Fibroblast of peridontal ligament (primary cell): ENCODE data around the gene ACD.
A peak's percentile ranks its signal among the peaks of the same experiment; 100 is the strongest.

ENCODE experiments used
- DNase-seq: peaks from one replicate; pipeline ENCODE4 v3.0.0-alpha.2; 2010; ENCODE audit errors: extremely low read depth

The ACD gene

DNA sequence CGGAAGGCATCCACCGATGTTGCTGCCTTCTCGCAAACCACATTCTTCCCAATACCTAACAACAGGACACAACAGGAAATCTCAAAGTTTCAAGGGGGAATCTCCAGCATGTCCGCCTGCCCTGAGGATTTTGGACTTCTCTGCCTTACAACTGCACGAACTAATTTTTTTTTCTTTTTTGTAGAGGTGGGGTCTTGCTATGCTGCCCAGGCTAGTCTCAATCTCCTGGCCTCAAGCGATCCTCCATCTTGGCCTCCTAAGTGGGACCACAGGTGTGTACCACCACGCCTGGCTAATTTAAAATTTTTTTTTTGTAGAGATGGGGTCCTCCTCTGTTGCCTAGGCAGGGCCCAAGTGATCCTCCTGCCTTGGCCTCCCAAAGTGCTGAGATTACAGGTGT, 15.9 kb upstream of the ACD start:
- no peak for DNase-seq

DNA sequence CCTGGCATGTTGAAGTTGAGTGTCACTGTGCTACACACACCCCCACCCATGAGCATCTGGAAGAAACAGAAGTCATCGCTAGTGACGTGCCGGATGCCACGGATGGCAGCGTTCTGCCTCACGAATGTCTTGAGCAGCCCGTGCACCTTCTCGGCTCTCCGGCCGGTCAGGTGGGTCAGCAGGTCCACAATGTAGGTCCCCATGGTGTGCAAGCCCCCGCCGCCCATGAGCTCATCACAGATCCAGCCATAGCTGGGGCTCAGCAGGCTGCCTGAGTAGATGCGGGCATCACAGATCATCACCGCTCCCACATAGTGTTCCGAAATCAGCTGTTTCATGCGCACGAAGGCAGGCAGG, 15.5 kb upstream of the ACD start:
- DNase-seq: no peak

DNA sequence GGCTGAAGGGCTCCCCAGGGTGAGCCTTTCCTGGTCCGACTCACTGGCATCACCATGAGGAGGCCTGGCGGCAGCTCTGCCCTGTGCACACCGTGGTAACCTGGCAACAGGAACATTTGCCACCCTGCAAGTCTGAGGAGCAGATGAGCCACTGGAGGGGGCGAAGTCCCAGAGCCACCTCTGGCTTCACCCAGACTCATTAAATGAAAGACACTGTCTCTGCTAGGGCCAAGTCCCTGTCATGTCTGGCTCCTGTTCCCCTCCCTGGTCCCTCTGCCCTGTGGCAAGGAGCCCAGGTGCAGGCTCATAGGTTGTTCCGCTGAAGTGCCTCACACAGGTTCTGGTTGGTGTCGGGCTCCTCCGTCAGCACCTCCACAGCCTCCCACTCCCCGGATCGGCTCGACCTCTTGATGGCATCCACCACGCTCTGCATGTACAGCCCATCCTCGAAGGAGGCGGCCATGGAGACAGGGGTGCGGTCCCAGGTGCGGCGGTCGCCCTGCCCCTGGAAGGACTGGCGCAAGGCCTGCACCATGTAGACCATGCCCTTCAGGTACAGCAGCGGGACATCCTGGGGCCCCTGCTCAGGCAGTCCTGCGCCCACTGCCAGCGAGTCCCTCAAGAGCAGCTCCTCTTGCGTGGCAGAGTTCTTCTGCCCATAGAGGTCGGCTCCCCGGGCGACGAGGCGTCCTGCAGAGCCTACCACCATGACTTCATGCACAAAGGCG, 15.0 kb upstream of the ACD start:
- no peak for DNase-seq

DNA sequence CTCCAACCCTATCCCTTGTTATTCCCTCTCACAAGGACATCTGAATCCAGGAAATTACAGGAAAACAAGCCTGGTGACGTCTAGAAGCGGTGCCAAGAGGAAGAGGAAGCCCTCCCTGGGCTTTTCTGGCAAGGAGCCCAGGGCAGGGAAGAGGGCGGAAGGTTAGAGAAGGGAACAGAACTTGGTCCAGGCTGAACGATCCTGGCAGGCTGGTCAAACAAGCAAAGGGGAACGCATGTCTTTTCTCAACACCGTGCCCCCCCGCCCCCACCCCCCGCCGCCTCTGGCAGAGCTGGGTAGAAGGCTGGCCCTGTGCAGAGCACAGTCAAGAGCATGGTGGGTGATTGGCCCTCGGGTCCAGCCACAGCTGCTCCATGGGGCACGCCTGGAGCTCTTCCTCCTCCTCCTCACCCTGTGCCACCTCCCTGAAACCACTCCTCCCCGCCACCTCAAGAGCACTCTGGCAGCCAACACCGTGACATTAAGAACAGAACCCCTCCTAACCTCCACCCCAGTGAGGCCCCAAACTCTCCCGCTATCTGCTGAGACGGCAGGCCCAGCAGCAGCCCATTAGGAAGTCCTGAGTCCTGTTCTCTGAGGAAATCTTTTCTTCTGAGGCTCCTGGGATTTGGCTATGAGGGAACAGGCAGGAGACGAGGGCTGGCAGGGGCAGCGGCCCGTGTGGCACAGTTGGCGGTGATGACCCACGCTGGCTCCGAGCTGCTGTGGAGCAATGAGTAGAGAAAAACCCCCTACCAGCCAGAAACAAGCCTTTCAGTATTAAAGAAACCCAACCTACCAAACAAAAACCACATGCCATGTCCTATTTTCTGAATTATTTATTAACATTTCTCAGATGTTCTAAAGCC, 13.9 kb upstream of the ACD start:
- no peak for DNase-seq

DNA sequence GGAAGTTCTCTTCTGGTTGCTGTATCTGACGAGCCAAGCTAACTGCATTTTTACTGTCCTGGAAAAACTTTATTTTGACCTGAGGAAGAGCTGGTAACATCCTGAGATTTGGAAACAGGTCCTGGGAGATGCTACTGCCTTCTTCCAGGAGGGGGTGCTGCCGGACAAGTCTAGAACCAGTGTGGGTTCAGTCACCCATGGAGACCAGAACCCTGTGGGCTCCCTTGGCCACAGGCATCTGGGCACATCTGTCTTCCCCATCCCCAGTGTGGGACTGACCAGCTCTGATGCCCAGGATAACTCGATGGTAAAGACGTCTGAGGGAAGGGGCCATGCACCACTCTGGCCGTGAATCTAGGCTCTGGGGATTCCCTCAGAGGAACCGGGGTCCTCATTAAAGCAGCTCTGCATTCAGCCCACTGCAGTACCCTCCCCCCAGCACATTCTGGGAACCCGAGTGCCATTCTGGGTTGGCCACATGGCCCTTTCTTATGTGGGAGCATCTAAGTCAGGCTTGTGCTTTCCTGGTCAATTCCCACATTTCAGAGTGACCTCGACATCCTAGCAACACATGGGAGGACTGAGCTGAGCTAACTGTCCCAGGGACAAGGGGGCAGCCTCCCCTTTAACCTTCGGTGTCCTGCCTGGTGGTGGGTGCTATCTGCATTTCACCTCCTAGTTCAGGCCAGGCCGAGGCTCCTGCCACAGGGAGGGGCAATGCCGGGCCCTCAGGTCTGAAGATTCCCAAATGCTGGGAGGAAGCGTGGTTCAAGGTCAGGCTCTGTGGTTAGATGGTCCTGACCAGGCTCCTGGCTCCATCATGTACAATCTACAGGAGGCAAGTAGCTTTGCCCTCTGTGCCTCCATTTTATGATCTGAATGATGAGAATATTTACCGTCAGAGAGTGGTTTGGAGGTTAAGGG, 12.9 kb upstream of the ACD start:
- peak; percentile 77 for DNase-seq

DNA sequence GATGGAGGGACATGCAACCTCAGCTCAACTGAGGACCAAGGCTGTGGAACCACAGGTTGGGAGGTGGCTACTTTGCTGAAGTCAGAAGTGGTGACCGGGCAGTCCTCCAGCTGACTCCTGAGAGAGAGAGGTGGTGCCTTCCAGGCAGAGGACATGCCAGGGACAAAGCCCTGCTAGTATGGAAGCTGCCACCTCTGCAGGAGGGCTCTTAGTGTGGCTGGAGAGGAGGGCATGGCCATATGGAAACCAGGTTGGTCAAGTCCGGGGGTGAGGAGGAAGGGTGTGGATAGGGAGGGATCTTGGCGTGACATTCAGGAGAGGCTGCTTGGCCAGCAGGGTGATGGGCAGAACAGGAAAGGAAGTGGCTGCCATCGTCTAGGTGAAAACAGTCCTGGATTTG, 12.2 kb upstream of the ACD start:
- no peak for DNase-seq

DNA sequence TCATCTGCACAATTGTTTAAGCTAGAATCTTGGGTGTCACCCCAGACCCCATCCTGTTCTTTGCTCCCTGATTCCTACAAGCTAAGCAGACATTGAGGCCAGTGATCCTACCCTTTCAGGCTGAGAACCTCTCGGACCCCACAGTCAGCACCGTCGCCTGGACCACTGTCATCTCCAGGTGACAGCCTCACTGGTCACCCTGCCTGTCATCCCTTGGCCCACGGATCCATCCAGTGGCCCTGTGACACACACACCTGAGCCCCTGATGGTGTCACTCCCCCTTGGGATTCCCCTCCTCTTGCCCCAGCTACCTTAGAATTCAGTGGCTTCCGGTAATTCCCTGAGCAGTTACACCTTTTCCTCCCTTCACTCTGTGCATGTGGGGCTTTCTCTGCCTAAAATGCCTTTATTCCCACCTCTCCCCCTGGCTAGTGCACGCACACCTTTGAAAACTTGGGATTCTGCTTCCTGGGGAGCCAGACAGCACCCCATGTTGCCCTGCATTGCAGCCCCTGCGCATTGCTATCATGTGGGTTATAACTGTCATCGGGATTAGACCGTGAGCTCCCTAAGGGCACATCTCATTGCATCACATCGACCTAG, 9.5 kb upstream of the ACD start:
- no peak for DNase-seq

DNA sequence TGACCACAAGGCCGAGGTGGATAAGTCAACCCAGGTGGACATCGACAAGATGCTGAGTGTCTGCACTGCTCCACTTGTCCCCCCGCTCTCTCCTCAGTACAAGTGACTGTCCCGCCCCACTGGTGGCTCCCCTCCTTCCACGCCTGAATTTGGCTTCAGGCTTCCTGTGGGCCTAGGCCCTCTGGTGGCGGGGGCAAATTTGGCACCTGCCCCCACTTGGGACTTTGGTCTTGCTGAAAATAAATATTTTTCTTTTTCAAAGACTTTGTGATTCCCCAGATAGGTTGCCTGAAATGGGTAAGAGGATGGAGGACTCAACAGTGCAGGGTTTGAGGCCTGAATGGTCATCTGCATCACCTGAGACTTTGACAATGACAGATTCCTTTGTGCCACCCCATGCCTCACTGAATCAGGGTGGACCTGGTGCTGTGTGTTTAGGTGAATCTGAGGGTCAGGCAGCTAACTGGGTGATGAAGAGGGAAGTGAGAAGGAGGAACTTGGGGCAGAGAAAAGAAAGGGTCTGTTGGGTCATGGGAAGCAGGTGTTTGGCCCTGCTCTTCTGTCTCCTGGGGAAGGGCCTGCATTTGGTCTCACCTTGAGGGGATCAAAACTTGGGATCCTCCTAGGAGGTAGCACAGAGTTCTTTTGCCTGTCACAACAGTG, 8.6 kb upstream of the ACD start:
- DNase-seq: no peak

DNA sequence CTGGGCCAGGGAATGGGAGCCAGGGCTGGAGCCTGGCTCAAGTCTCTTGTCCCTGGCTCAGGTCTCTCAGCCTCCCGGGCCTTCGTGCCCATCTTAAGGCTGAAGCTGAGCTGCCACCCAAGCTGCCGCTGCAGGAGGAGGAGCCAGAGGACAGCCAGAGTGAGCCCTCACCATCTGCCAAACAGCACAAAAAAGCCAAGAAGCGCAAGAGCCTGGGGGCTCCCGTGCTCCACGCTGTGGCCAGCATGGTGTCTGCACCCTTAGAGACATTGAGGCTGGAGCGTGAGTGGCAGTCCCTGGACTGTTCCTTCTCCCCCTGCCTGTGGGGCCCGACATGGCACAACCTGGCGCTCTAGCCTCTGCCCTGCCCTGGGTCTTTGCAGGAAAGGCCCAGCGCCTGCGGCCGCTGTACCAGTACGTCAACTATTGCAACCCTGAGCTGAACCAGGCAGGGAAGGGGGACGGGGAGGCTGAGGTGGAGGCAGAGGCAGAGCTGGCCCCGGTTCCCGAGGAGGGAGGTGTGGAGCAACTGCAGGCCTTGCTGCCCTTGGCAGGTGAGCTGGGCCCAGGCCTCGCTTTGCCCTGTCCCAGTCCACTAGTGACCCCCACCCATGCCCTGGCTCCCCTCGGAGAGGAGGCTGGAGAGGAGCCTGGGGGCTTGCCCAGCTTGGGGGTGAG, 7.9 kb upstream of the ACD start:
- DNase-seq: peak; percentile 93

DNA sequence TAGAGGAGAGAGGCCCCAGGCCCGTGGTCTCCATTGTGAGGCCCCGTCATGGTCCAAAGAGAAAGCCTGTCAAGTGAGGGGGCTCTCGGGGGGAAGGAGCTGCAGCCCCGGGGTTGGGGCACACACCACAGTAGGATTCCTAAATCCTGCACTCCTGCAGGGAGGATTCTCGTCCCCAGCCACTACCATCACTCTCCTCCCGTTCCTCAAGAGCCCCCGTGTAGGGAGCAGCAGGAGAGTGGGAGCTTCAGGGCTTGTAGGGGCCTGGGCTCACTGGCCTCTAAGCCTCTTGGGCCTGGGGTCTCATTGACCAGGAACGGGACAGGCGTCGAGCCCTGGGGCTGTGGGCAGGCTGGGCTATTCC, 7.4 kb upstream of the ACD start:
- no peak for DNase-seq

DNA sequence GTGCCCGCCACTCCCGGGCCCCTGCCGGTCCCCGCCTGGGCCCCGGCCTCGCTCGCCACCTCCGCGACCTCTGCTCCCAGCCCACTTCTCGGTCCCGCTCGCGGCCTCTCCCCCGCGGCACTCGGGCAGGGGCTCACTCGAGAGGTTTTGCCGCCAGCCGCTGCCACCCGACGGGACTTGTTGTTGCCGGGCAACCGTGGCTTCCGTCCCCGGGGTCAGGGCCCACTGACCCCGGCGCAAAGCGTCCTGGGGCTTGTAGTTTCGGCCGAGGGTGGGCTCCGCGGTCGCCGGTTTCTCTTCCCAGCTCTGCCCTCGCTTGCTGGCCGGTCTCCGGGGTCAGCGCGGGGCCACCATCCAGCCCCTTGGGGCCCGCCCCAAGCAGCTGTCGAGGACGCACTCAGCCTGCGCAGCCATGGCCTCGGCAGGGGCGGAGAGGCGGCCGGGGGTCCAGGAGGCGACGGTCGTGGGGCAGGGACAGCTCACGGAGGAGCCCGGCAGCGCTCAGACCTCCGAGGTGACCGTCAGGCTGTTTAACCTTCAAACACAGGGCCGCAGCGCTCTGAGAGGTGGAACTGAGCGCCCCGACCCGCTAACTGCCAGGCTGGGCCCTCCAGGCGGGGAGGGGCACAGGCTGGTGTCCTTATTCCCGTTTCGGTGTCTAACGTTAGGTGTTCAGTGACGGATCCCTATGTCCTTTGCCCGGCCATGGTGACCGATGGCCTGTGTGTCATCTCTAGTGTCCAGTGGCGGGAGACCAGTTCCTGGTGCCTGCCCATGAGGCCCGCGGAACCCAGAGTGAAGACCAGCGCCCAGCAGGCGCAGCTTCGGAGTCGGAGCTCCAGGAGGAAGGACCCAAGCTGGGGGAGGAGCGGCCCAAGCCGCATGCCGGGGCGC, 6.7 kb upstream of the ACD start, which contains the start of the genes C16orf86 and ENKD1:
Gene C16orf86 (plus strand): TSS at position 256 of the 894 bp plus-strand sequence. CDS start 157 bp downstream, at position 413.
Gene ENKD1 (minus strand): TSS at position 192 of the 894 bp plus-strand sequence. CDS start 308 bp downstream, outside the sequence.
- peak; percentile 63 for DNase-seq

DNA sequence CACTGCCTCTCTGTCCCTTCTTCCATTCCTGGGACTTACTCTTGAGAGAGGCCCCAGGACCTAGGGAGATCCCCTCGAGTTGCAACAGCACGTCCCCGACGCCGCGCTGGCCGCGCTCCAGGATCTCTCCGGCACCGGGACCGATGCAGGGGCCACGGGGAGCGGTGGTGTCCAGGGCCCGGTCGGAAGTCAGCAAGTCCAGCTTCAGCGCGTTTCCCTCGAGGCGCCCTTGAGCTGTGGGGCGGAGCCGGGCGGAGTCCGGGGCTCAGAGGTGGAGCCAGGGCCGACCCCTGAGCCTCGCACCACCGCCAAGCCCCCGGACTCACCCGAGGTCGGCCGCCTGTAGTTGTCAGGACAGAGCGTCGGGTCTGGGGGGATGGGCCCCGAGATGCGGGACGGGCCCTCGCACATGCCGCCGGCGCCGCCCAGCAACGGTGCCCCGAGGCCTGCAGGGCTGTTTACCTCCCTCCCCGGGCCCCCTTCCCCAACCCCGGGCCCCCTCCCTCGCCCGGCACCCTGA, 6.0 kb upstream of the ACD start:
- DNase-seq: no peak

DNA sequence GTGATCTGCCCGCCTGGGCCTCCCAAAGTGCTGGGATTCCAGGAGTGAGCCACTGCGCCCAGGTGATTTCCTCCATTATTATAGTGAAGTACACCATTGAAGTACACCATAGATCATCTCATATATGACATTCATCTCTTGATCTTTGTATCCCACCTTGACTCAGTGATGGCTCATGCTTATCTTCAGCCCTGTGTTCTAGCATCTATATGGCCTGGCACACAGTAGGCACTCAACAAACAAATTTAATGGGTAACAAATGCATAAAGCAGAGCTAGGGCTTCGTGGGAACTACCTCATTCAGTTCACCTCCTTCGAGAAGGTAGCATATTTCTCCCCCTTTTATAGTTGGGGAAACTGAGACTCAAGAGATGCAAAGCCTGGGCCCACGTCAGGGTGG, 5.5 kb upstream of the ACD start:
- DNase-seq: no peak

DNA sequence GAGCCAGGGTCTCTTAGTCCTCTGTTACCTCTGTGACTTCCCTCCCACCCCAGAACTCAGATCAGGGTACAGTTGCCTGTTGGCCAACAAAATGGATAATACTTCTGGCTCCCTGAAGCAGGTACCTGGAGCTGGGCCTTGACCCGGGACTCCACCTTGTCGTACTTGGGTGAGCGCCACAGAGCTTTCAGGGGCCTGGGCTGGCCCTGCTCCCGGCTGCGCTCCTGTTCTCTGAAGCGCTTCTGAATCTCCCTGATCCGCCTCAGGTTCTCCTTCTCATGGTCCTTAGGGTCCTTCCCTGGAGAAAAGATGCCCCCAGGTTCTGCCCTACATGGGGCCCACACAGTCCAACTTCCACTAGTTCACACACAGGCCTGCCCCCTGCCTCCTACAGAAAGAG, 4.8 kb upstream of the ACD start:
- no peak for DNase-seq

DNA sequence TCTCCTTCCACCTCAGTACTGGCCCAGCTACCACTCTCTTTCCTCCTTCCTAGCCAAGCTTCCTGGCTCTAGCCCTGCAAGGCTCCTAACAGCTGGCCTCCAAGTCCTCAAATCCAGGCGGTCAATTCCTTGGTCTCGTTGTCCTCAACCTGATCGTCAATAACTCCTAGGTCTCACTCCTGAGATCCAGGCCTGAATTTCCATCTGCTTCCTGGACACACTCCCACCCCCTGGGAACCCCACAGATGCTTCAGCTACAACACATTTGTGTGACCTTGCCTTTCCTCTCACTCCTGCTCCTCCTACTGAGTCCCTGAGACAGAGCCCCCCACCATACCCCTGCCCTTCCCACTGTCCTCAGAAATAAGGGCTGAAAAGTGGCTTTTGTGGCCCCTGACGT, 4.2 kb upstream of the ACD start:
- no peak for DNase-seq

DNA sequence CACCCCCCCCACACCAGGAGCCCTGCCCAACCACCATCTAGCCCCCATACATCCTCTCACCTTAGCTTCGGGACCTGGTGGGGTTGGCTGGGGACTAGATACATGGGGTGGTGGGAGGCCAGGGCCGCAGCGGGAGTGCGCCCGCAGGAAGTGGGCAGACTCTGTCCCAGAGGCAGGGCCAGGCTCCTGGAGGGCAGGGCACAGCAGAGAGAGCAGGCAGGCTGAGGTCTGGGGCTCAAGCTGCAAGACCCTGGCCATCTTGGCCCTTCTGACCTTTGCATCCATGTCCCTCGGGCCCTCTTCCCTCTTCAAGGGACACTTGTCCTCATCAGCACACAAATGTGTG, 3.8 kb upstream of the ACD start:
- no peak for DNase-seq

DNA sequence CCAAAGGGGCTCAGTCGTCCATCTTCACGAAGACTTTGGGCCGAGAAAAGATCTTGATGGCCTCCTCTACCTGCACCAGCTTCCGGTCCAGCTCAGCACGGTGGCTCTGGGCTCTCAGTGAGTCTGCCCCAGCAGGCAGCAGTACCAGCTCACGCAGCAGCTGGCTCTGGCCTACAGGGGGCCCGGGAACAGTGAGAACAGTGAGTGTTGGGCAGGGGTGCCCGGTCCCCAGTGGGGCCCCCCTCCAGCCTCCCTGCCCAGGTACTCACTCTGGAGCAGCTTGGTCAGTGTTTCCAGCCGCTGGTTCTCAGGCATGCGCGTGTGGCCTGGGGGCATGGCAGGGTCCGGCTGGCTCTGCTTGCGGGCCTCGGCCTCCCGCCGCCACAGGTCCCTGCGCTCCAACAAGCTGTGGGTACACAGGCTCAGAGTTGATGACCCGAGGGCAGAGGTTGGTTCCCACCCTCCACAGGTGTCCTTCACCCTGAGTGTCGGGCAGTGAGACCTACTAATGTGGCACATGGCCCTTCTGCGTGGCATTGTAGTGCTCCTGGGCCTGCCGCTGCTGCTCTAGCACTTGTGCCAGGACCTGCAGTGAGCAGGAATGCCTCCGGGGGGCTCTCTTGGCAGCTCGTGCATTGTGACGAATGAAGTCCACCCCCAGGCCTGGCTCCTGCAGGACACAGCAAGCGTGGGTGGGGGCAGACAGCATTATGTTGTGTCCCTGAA, 3.3 kb upstream of the ACD start:
- no peak for DNase-seq

DNA sequence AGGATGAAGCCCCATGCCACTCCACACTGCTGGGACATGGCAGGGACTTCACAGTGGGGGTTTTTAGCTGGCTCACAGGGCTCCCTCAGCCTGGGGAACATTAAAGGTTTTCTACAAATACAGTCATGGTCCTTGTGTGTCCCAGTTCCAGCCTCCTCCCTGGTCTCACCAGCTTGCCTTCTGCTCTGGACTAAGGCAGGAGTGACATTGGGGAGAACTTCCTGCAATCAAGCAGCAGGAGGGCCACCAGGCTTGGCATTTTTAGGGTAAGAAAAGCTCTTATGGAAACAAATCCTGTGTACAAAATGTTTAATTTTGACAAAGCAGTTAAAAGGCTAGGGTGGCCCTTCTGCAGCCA, 2.6 kb upstream of the ACD start:
- DNase-seq: no peak
